BJ (cell line): ENCODE results near the gene LRIF1. TPM values are rescaled to one million over a fixed set of nuclear protein-coding genes. Genes with fewer than 3 reads are reported as not detected.
"Not testable (repeated sequence)": the region's sequence is repeated elsewhere in the genome, so short reads cannot be mapped to it uniquely, and the experiment has no call there.

Experiments
- CTCF ChIA-PET: fragments of 350-600 bp; formaldehyde crosslinking; extraction: SDS; loops from one replicate; lab custom pipeline; 2021; ENCODE audit warnings: antibody characterized with exemption, inconsistent platforms; lab: Yijun Ruan, JAX
- POLR2A ChIA-PET: fragments of 300-600 bp; sonication (Branson Sonifier 250); formaldehyde crosslinking; extraction: SDS; loops from one replicate; lab custom pipeline; 2021; ENCODE audit warnings: antibody characterized with exemption; lab: Charles Lee
- DNase-seq: peaks from one replicate; pipeline ENCODE4 v3.0.0-alpha.2; 2011; ENCODE audit warnings: low read depth
- H3K27me3 ChIP-seq: 2 replicates; pipeline ENCODE4 v1.6.0; 2011; ENCODE audit warnings: low read length; ENCODE audit not compliant: control insufficient read depth, insufficient read depth
- H3K36me3 ChIP-seq: 2 replicates; pipeline ENCODE4 v1.5.1; 2011; ENCODE audit warnings: low read length; ENCODE audit not compliant: control insufficient read depth, insufficient read depth
- H3K4me3 ChIP-seq: 2 replicates; pipeline ENCODE4 v1.5.1; 2011; ENCODE audit warnings: low read depth, mild to moderate bottlenecking, control low read depth, low read length
- CTCF ChIP-seq: IDR thresholded peaks from 2 replicates; pipeline ENCODE4 v1.5.1; 2011; ENCODE audit warnings: low read depth, mild to moderate bottlenecking, control low read depth, inconsistent platforms, low read length, moderate library complexity; ENCODE audit not compliant: insufficient read depth
- polyA plus RNA-seq: library from polyadenylated mRNA; depleted of rRNA; stranded (reverse); fragments of >200 nt; gene quantifications from 2 replicates; pipeline ENCODE4 v1.2.3, GENCODE V29; 2011

LRIF1 gene
- polyA plus RNA-seq, 1 experiment, result 8.3 TPM

- Histone ChIP-seq H3K27me3 (no peaks in the 10 kb centered on the region), H3K4me3 (no peak overlapping the region), H3K36me3 (no peaks in the 10 kb centered on the region)
- no peak for TF ChIP-seq CTCF
- ChIA-PET POLR2A (no interaction called here), CTCF (no interaction called here)
- no peak for DNase-seq
These were observed 27.2 kb downstream of the LRIF1 start for GRCh38 chr1:110936567-110936966.

GRCh38 chr1:110931097-110931496 is 32.6 kb downstream of the LRIF1 start:
- H3K27me3 ChIP-seq, CTCF ChIA-PET, H3K36me3 ChIP-seq, H3K4me3 ChIP-seq, DNase-seq, POLR2A ChIA-PET: not testable (repeated sequence)

- H3K27me3 ChIP-seq, result no peaks in the 10 kb centered on the region
- CTCF ChIA-PET, result no interaction called here
- TF ChIP-seq CTCF, result no peak
- no peaks in the 10 kb centered on the region for H3K36me3 ChIP-seq
- POLR2A ChIA-PET, result no interaction called here
- DNase-seq, result no peak
- H3K4me3 ChIP-seq, result no peak overlapping the region
These were observed 34.8 kb downstream of the LRIF1 start for GRCh38 chr1:110928904-110929303.

GRCh38 chr1:110928191-110928590 is 35.5 kb downstream of the LRIF1 start:
- Histone ChIP-seq H3K36me3 (no peaks in the 10 kb centered on the region), H3K4me3 (no peak overlapping the region), H3K27me3 (no peaks in the 10 kb centered on the region)
- TF ChIP-seq CTCF, result no peak
- ChIA-PET POLR2A (no interaction called here), CTCF (no interaction called here)
- DNase-seq, result no peak

- POLR2A ChIA-PET, result no interaction called here
- no peak for TF ChIP-seq CTCF
- no peak for DNase-seq
- Histone ChIP-seq H3K4me3 (no peak overlapping the region), H3K36me3 (no peaks in the 10 kb centered on the region), H3K27me3 (no peaks in the 10 kb centered on the region)
- CTCF ChIA-PET, result no interaction called here
These were observed 36.1 kb downstream of the LRIF1 start for GRCh38 chr1:110927484-110928075.

GRCh38 chr1:110921953-110922352 is 41.8 kb downstream of the LRIF1 start:
- H3K27me3 ChIP-seq, result no peaks in the 10 kb centered on the region
- POLR2A ChIA-PET, result no interaction called here
- H3K36me3 ChIP-seq, result no peaks in the 10 kb centered on the region
- no peak for TF ChIP-seq CTCF
- CTCF ChIA-PET, result no interaction called here
- no peak overlapping the region for H3K4me3 ChIP-seq
- no peak for DNase-seq
